ENCODE results near the gene TOP2B. TPM values are rescaled to one million over a fixed set of nuclear protein-coding genes. Genes with fewer than 3 reads are reported as not detected.
A peak's percentile ranks its signal among the peaks of the same experiment; 100 is the strongest.

Gene TOP2B
- total RNA-seq, 1 experiment from 2014 or later, result 45.4 TPM

DNA sequence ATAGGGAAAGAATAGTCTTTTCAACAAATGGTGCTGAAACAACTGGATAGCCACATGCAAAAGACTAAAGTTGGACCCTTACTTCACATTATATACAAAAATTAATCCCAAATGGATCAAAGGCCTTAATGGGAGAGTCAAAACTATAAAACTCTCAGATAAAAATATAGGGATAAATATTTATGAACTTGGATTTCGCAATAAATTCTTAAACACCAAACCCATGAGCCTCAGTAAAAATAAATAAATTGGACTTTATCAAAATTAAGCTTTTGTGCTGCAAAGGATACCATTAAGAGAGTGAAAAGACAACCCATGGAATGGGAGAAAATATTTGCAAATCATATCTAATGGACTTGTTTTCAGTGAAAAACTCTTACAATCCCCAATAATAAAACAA, 18.7 kb upstream of the TOP2B start:
- H3K9me3 ChIP-seq, result no peaks in the 10 kb centered on the region
- no peaks in the 10 kb centered on the region for H3K27me3 ChIP-seq
- H3K36me3 ChIP-seq, result no peaks in the 10 kb centered on the region
- H3K4me3 ChIP-seq, result no peak overlapping the region
- no peak for DNase-seq

DNA sequence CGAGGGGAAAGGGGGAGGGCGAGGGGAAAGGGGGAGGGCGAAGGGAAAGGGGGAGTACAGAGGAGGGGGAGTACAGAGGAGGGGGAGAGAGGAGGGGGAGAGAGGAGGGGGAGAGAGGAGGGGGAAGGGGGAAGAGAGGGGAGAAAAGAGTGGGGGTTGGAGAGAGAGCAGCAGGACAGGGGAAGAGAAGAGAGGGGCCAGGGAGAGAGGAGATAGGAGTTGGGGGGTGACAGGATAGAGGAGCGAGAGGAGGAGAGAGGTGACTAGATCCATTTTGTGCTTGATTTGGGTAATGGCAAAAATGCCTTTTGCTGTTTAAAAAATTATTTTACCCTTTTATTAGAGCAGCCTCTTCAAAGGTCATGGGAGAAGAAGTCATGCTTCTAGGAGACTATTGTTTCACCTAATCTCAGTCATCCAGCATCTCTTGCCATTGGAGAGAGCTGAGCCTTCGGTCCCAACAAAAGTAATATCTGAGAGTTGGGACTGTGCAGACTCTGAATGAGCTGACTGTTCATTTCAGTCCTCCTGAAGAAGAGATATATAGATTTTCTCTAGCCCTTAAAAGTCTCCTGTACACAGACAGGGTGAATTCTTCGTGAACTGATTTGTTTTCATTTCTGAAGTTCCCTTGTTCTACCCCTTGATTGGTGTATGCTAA, 15.1 kb upstream of the TOP2B start:
- DNase-seq, result no peak
- no peaks in the 10 kb centered on the region for H3K27me3 ChIP-seq
- H3K9me3 ChIP-seq, result no peaks in the 10 kb centered on the region
- H3K4me3 ChIP-seq, result no peak overlapping the region
- H3K36me3 ChIP-seq, result no peaks in the 10 kb centered on the region

DNA sequence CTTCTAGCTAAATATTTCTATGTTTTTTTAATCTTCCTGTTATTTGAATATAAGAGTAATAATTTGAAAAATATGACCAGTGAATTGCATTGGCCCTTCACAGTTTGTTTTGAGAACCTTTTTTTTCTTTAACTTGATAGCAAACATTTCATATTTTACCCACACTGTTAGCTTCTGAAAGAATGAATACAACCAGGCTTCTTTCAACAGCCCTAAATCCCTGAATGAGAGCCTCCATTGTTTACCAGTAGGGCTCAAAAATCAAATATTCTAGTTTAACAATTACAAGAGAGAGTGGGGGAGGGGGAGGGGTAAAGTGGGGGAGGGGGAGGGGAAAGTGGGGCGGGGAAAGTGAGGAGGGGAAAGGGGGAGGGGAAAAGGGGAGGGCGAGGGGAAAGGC, 14.5 kb upstream of the TOP2B start:
- no peak overlapping the region for H3K4me3 ChIP-seq
- no peaks in the 10 kb centered on the region for H3K9me3 ChIP-seq
- no peak for DNase-seq
- no peaks in the 10 kb centered on the region for H3K27me3 ChIP-seq
- no peaks in the 10 kb centered on the region for H3K36me3 ChIP-seq

DNA sequence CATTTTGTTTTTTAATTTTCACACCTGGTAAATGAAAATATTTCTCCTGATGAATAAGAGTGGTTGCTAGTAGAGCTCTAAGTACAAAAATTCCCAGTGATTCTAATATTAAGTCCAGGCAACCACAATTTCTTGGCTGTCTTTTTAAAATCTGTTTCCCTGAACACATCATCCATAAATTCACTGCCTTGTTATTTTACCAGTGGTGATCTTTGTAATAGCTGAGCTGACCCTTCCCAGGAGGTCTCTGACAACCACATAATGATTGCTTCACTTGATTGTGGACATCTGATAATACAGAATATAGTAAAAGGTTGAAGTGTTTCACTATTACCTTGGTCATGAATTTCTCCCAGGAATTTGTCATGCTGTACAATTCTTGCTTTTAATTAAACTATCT, 13.9 kb upstream of the TOP2B start:
- DNase-seq, result no peak
- H3K9me3 ChIP-seq, result no peaks in the 10 kb centered on the region
- no peak overlapping the region for H3K4me3 ChIP-seq
- no peaks in the 10 kb centered on the region for H3K36me3 ChIP-seq
- H3K27me3 ChIP-seq, result no peaks in the 10 kb centered on the region

DNA sequence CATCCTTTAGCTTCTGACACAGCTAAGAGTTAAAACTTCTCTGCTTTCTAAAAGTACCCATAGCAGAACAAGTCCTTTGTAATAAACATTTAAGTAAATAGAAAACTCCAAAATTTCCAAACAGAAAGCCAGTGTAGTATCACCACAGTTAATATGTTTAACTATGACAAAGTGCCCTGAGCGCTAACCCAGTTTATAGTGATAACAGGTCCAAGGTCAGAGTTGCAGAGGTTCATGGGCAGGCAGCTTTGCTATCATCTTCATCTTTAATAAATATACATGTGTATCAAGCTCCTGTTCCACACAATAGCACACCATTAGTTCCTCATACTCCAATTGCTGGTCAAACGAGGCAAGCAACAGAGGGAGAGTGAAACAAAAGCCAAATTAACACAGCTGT, 12.4 kb upstream of the TOP2B start:
- Histone ChIP-seq H3K27me3 (no peaks in the 10 kb centered on the region), H3K4me3 (no peak overlapping the region), H3K9me3 (no peaks in the 10 kb centered on the region), H3K36me3 (no peaks in the 10 kb centered on the region)
- DNase-seq, result no peak

DNA sequence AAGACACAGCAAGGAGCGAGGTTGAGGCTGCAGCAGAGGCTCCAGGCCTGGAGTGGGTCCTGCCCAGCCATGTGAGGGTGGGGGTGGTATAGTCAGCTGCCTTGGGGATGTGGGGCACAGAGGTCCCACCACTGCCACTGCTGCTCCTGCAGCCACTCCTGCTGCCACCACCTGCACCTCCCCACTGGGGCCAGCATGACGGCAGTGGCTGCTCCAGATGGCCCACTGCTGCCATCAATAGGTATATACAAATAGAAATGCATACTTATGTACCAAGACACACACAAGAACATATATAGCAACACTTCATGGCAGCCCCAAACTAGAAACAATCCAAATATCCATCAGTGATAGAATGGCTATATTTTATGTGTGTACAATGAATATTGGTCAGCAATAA, 10.0 kb upstream of the TOP2B start:
- Histone ChIP-seq H3K4me3 (no peak overlapping the region), H3K9me3 (no peaks in the 10 kb centered on the region), H3K27me3 (no peaks in the 10 kb centered on the region), H3K36me3 (no peaks in the 10 kb centered on the region)
- DNase-seq, result no peak

DNA sequence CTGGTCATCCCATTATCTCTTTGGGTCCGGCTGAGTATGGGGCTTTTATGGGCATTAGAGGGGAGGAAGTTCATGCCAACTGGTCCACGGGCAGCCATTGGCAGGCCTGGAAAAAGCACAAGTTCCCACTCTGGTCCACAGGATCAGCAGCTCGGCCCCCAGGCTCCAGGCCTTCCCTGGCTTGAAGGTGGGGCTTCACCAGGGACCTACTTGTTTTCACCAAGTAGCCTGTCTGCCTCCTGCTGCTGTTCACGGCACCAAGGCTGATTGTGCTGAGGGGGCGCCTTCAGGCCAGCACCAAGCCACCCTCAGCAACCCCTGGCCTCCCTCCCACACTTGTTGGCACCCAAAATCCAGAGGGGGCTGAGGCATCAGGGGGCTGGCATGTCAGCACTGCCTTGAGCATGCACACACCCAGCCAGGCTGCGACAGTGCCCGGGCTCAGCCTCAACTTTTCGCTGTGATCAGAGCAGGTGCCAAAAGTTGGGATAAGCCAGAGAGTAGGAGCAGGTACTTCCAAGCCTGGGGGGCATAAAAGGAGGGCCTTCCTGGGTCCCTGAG, 9.1 kb upstream of the TOP2B start:
- no peak for DNase-seq
- H3K27me3 ChIP-seq, result no peaks in the 10 kb centered on the region
- H3K4me3 ChIP-seq, result no peak overlapping the region

DNA sequence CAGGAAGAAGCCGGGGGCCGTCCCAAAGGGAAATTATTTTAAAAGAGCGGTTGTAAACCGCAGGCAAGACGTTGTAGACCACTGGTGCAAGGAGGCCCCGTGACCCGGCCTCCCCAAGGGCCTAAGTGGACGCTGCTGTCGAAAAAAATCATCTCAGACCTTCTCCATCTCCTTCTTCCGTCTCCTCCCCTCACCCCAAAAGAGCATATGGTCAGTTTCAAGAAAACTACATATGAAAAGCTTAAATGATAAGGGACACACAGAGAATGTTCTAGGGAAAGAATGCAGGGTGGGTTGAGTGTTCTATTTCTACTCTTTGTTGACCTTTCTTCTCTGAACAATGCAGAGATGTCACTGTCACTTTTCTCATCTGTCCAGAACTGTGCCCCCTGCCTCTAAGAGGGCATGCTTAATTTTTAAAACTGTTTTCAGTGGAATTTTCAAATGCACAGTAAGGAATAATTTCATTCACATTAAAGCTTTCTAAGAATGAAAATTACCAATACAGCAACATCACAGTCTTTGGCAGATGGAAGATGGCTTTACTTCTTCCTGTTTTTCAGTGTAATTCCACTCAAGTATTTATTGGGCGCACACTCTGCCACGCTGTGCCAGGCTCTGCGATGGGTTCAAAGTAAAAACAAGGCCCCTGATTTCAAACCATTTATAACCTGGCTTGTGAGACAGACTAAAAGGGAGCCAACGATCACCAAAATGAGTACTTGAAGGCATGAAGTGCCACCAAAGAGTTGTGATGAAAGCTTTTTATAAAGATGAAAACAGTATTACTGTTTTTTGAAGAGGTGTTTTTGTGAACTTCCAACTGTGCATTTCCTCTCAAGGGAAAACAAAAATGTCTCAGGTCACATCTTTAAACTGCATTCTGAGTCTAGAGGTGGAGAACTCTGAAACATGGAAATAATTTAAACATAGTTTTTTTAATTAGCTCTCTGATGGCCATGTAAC, 891 bp upstream of the TOP2B start:
- Histone ChIP-seq H3K4me3 (peak overlapping the region; percentile 76), H3K9me3 (no peaks in the 10 kb centered on the region), H3K36me3 (no peaks in the 10 kb centered on the region), H3K27me3 (no peaks in the 10 kb centered on the region)
- no peak for DNase-seq

More for the DNA sequence above, 9.1 kb upstream of the TOP2B start:
- Histone ChIP-seq H3K9me3 (no peaks in the 10 kb centered on the region), H3K36me3 (no peaks in the 10 kb centered on the region)

DNA sequence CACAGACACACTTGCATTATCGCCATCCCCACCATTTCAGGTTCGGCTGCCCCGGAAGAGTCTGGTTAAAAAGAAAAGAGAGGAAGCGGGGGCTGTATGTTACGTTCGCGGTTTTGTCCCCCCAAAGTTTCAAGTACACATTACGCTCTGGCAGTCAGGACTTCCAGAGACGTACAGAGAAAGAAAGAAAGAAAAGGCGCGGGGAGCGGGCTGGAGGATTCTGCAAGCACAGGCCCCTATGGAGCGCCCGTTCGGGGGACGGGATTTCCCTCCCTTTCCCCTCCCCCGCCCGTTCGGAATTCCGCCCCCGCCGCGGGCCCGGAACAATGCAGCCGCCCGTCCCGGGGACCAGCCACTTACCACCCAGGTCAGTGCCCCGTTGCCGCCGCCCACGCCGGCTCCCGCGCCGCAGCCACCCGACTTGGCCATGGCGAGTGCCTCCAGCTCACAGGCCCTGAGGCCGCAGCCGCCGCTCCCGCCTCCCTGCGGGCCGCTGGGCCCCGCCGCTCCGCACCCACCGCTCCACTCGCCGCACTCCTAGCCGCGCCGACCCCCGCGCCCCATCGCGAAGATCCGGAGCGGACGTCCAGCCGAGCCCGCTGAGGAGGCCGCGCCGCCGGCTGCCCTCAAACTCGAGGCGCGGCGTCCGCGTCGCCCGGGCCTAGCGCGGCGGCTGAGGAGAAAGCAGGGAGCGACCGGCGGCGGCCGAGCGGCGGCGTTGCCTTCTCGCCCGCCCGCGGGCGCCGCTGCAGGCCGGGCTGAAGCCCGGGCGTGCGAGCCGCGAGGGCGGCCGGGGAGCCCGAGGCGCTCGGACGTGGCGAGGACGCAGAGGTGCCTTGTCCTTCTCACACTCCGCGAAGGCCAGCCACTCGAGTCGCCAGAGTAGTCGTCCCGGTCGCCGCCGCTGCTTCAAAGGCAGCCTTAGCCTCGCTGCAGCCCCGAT, 567 bp downstream of the TOP2B start:
- Histone ChIP-seq H3K9me3 (no peaks in the 10 kb centered on the region), H3K27me3 (no peaks in the 10 kb centered on the region), H3K36me3 (no peaks in the 10 kb centered on the region), H3K4me3 (peak overlapping the region; percentile 76)
- DNase-seq, result peak; percentile 66

DNA sequence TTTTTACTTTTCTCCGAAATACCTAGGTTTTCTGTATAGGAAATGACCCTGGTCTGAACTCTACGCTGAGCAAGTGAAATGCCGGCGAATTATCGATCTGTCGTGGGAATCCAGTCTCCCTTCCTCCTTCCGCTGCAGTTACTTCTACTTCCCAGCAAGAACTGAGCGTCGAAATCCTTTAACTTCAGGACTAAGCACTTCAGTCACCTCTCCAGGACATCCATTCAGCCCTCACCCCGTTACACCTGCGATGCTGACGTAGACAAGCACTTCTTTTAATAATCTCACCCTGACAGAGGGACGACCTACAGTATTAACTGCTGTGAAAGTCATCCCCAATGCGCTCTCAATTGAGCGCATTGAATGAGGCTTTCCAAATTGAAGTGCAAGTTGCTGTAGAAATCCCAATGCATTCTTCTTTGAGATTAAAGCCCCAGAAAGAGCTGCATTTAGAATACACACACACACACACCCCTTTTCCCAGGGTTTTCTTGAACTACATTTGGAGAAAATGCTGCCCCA, 1.3 kb downstream of the TOP2B start:
- Histone ChIP-seq H3K27me3 (no peaks in the 10 kb centered on the region), H3K36me3 (no peaks in the 10 kb centered on the region), H3K4me3 (peak overlapping the region; percentile 76), H3K9me3 (no peaks in the 10 kb centered on the region)
- no peak for DNase-seq

DNA sequence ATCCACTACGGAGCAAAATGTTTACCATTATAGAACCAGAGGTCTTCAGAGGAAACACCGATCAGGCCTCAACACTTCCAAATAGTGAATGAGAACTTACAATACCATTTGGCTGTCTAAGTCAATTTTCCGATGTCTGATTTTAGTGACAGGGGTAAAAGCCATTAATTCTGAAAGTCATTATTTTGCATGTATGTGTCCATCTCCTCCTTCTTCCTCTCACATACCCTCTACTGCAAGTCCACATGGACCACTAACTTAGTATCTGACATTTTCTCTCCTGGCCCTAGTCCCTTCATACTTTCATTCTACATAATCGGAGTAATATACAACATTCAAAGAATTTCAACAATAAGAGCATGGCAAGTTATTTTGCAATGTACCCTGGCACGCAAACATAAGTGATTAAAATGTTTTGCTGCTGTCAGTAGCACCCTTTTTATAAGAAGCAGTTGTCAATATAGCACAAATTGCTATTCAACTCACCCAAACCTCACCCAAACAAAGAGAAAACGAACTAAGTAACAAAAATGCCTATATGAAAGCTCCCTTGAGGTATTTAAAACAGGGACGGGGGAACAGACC, 1.9 kb downstream of the TOP2B start:
- Histone ChIP-seq H3K4me3 (peak overlapping the region; percentile 76), H3K36me3 (no peaks in the 10 kb centered on the region), H3K27me3 (no peaks in the 10 kb centered on the region), H3K9me3 (no peaks in the 10 kb centered on the region)
- no peak for DNase-seq

DNA sequence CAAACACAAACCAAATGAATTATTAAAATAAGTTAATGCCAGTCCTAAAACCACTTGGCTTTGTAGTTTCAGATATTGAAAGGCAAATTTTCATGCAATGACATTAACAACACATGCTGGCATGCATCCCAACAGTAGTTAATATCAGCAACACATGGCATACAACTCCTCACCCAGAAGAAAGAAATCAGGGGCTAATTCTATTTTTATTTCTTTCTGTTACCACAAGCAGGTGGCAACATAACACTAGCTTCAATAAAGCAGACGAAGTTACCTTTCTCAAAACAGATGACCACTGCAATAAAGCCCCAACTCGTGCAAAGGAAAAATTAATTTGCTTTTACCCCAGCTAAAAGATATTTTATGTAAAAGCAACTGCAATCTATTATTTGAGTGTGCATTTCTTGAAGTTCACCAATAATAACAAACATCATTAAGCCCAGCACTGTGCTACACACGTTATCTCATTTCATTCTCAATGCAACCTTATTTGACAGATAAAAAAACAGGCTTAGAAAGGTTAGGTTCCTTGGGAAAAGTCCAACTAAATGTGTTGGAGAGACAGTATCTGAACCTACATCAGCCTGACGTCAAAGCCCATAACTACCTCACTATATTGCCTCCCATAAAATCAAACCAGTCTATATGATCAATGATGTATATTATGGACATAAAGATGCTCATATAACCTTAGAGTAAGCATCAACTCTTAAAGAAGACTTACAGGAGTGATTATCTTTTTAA, 2.8 kb downstream of the TOP2B start:
- H3K27me3 ChIP-seq, result no peaks in the 10 kb centered on the region
- no peaks in the 10 kb centered on the region for H3K9me3 ChIP-seq
- peak overlapping the region; percentile 76 for H3K4me3 ChIP-seq
- no peaks in the 10 kb centered on the region; the same call in 1 of the 2 replicates for H3K36me3 ChIP-seq
- DNase-seq, result no peak

DNA sequence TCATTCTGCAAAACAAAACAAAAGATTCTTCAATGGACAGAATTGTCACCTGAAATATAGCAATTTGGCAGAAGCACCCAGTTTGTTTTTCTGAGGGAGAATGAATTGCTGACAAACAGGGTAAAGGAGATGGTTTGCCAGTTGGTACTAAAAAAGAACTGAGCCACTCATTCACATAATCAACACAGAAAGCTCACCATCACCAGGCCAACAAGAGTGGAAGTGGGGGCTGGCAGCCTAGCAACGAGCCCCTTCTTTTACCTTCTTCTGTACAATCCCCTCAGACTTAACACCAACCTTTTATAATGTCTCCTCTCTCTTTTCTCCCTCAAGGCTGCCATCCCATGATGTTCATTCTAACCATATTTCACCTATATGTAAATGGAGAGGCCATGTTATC, 5.9 kb downstream of the TOP2B start:
- Histone ChIP-seq H3K9me3 (no peaks in the 10 kb centered on the region), H3K4me3 (no peak overlapping the region), H3K36me3 (no peaks in the 10 kb centered on the region; the same call in 1 of the 2 replicates), H3K27me3 (no peaks in the 10 kb centered on the region)
- DNase-seq, result no peak

DNA sequence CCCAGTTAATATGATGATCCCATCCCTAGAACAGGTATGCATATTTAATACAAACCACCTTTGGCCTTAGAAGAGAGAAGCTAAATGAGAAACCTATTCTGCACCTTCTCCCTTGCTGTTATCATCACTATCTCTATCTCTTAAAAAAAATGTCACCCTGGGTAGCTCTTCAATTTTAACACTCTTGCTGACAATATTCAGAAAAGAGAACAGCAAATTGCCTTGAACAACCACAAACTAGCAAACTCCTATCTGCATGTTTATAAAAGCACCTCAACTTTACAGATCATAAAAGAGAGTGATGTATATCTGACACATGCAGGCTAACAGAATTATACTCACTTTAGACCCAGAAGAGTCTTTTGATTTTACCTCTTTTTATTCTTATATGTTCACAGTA, 7.4 kb downstream of the TOP2B start:
- Histone ChIP-seq H3K36me3 (no peaks in the 10 kb centered on the region; the same call in 1 of the 2 replicates), H3K27me3 (no peaks in the 10 kb centered on the region)

DNA sequence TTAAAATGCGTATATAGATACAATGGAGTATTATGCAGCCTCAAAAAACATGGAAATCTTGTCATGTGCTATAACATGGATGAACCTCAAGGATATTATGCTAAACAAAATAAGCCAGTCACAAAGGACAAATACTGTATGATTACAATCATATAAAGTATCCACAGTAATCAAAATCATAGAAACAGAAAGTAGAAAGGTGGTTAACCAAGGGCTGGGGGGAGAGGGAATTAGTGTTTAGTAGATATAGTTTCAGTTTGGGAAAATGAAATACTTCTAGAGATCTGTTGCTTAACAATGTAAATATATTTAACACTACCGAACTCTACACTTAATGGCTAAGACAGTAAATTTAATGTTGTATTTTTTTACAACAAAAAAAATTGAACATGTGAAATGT, 9.0 kb downstream of the TOP2B start:
- Histone ChIP-seq H3K27me3 (no peaks in the 10 kb centered on the region), H3K9me3 (no peaks in the 10 kb centered on the region), H3K4me3 (no peak overlapping the region), H3K36me3 (no peaks in the 10 kb centered on the region; the same call in 1 of the 2 replicates)
- DNase-seq, result no peak

More for the DNA sequence above, 7.4 kb downstream of the TOP2B start:
- Histone ChIP-seq H3K9me3 (no peaks in the 10 kb centered on the region), H3K4me3 (no peak overlapping the region)
- no peak for DNase-seq

Measured in MG63 (cell line).